ENCODE data around the gene ITGB5.

ITGB5 gene

GRCh38 chr3:124765197-124765840 lies 121.8 kb downstream of the ITGB5 start:
- Histone ChIP-seq H3K4me3 (ENCODE audit: low read depth in 1 of 2, low read length in 2 of 2) (no peak overlapping the region), H3K27me3 (ENCODE audit: low read depth, low read length) (no peaks in the 10 kb centered on the region), H3K27ac (ENCODE audit: low read length) (no peak overlapping the region), H3K4me1 (ENCODE audit: control insufficient read depth in 1 of 2, insufficient read depth in 2 of 2, low read length in 2 of 2) (peaks cover 6 to 7% of the 10 kb centered on the region in 2 donors), H3K36me3 (ENCODE audit: control insufficient read depth in 1 of 2, insufficient read depth in 2 of 2, low read length in 2 of 2) (peaks cover 34 to 37% of the 10 kb centered on the region in 2 donors), H3K9me3 (ENCODE audit: control insufficient read depth in 1 of 2, low read length in 2 of 2) (no peaks in the 10 kb centered on the region)

DNA sequence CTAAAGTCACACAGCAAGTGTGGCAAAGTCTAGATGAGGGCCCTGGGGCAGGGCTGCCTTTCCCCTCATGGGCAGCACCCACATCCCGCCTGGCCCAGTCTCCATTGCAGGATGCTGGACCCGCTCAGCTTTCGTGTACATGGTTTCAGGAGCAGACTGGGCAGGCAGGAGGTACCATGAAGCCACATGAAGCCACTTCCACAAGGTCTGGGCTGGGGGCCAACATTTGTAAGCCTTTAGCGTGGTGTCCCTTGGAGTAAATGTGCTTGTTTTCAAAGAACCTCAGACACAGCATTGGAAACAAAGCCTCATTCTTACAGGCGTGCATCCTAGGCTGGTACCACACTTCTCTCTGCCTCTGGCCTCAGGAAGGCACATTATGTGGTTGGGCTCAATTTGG lies 122.4 kb downstream of the ITGB5 start:
- Histone ChIP-seq H3K36me3 (ENCODE audit: control insufficient read depth in 1 of 2, insufficient read depth in 2 of 2, low read length in 2 of 2) (peaks cover 34 to 37% of the 10 kb centered on the region in 2 donors), H3K4me1 (ENCODE audit: control insufficient read depth in 1 of 2, insufficient read depth in 2 of 2, low read length in 2 of 2) (peaks cover 0 to 7% of the 10 kb centered on the region in 2 donors), H3K4me3 (ENCODE audit: low read depth in 1 of 2, low read length in 2 of 2) (no peak overlapping the region), H3K9me3 (ENCODE audit: control insufficient read depth in 1 of 2, low read length in 2 of 2) (no peaks in the 10 kb centered on the region), H3K27me3 (ENCODE audit: low read depth, low read length) (no peaks in the 10 kb centered on the region), H3K27ac (ENCODE audit: low read length) (no peak overlapping the region)

- Histone ChIP-seq H3K27me3 (ENCODE audit: low read depth, low read length) (no peaks in the 10 kb centered on the region), H3K4me1 (ENCODE audit: control insufficient read depth in 1 of 2, insufficient read depth in 2 of 2, low read length in 2 of 2) (peaks cover 0 to 7% of the 10 kb centered on the region in 2 donors), H3K27ac (ENCODE audit: low read length) (no peak overlapping the region), H3K9me3 (ENCODE audit: control insufficient read depth in 1 of 2, low read length in 2 of 2) (no peaks in the 10 kb centered on the region), H3K36me3 (ENCODE audit: control insufficient read depth in 1 of 2, insufficient read depth in 2 of 2, low read length in 2 of 2) (peaks cover 26 to 37% of the 10 kb centered on the region in 2 donors), H3K4me3 (ENCODE audit: low read depth in 1 of 2, low read length in 2 of 2) (no peak overlapping the region)
Observed at GRCh38 chr3:124763644-124764358, 123.4 kb downstream of the ITGB5 start.

- Histone ChIP-seq H3K4me3 (ENCODE audit: low read depth in 1 of 2, low read length in 2 of 2) (no peak overlapping the region), H3K9me3 (ENCODE audit: control insufficient read depth in 1 of 2, low read length in 2 of 2) (no peaks in the 10 kb centered on the region), H3K4me1 (ENCODE audit: control insufficient read depth in 1 of 2, insufficient read depth in 2 of 2, low read length in 2 of 2) (peaks cover 0 to 7% of the 10 kb centered on the region in 2 donors), H3K27me3 (ENCODE audit: low read depth, low read length) (no peaks in the 10 kb centered on the region), H3K36me3 (ENCODE audit: control insufficient read depth in 1 of 2, insufficient read depth in 2 of 2, low read length in 2 of 2) (peaks cover 20 to 37% of the 10 kb centered on the region in 2 donors), H3K27ac (ENCODE audit: low read length) (no peak overlapping the region)
Observed at GRCh38 chr3:124763206-124763605, 124.0 kb downstream of the ITGB5 start.

GRCh38 chr3:124762661-124763011 lies 124.5 kb downstream of the ITGB5 start:
- Histone ChIP-seq H3K36me3 (ENCODE audit: control insufficient read depth in 1 of 2, insufficient read depth in 2 of 2, low read length in 2 of 2) (peaks cover 19 to 37% of the 10 kb centered on the region in 2 donors), H3K27ac (ENCODE audit: low read length) (no peak overlapping the region), H3K4me1 (ENCODE audit: control insufficient read depth in 1 of 2, insufficient read depth in 2 of 2, low read length in 2 of 2) (peaks cover 0 to 7% of the 10 kb centered on the region in 2 donors)

DNA sequence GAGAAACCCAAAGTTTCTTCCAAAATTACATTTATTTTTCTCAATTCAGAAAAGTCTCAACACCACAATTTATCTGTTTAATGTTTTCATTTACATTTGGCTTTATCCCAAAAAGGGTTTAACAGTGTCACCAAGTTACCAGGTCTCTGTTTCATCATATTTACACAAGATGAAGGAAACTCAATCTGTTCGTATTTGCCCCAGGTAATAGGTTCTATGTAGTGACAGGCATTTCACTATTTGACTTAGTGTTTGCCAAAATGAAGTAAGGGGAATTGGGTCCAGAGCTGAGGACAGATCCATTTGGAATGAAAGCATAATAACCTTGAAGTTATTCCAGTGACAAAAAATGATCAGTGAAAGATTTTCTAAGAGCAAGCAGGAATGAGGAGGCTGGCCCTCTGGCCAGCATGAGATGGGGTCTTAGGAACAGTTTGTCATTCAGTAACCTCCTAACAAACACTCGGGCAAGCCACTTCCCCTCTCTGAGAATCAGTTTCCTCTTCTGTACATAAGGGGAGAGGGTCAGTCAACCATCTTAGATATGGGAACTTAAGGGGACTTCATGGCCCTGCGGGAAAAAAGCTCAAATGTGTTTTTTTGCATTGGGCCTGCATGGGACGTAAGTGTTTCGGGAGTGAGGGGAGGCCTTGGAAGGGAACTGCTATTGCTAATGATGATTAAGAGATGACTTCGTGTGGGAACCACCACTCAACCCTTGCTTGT lies 125.1 kb downstream of the ITGB5 start:
- no peak overlapping the region for H3K27ac ChIP-seq (ENCODE audit: low read length)
- no peaks in the 10 kb centered on the region for H3K27me3 ChIP-seq (ENCODE audit: low read depth, low read length)

More at GRCh38 chr3:124762661-124763011, 124.5 kb downstream of the ITGB5 start:
- H3K4me3 ChIP-seq (ENCODE audit: low read depth in 1 of 2, low read length in 2 of 2) = no peak overlapping the region
- no peaks in the 10 kb centered on the region for H3K9me3 ChIP-seq (ENCODE audit: control insufficient read depth in 1 of 2, low read length in 2 of 2)
- no peaks in the 10 kb centered on the region for H3K27me3 ChIP-seq (ENCODE audit: low read depth, low read length)

GRCh38 chr3:124761250-124761796 lies 125.8 kb downstream of the ITGB5 start:
- Histone ChIP-seq H3K4me1 (ENCODE audit: control insufficient read depth in 1 of 2, insufficient read depth in 2 of 2, low read length in 2 of 2) (peaks cover 0 to 7% of the 10 kb centered on the region in 2 donors), H3K27ac (ENCODE audit: low read length) (no peak overlapping the region), H3K27me3 (ENCODE audit: low read depth, low read length) (no peaks in the 10 kb centered on the region), H3K9me3 (ENCODE audit: control insufficient read depth in 1 of 2, low read length in 2 of 2) (no peaks in the 10 kb centered on the region), H3K4me3 (ENCODE audit: low read depth in 1 of 2, low read length in 2 of 2) (peak overlapping the region in 1 of 2 donors; percentile 21), H3K36me3 (ENCODE audit: control insufficient read depth in 1 of 2, insufficient read depth in 2 of 2, low read length in 2 of 2) (peaks cover 19 to 28% of the 10 kb centered on the region in 2 donors)

More for the DNA sequence above, 125.1 kb downstream of the ITGB5 start:
- Histone ChIP-seq H3K36me3 (ENCODE audit: control insufficient read depth in 1 of 2, insufficient read depth in 2 of 2, low read length in 2 of 2) (peaks cover 19 to 35% of the 10 kb centered on the region in 2 donors), H3K4me1 (ENCODE audit: control insufficient read depth in 1 of 2, insufficient read depth in 2 of 2, low read length in 2 of 2) (peaks cover 0 to 7% of the 10 kb centered on the region in 2 donors), H3K4me3 (ENCODE audit: low read depth in 1 of 2, low read length in 2 of 2) (no peak overlapping the region), H3K9me3 (ENCODE audit: control insufficient read depth in 1 of 2, low read length in 2 of 2) (no peaks in the 10 kb centered on the region)

DNA sequence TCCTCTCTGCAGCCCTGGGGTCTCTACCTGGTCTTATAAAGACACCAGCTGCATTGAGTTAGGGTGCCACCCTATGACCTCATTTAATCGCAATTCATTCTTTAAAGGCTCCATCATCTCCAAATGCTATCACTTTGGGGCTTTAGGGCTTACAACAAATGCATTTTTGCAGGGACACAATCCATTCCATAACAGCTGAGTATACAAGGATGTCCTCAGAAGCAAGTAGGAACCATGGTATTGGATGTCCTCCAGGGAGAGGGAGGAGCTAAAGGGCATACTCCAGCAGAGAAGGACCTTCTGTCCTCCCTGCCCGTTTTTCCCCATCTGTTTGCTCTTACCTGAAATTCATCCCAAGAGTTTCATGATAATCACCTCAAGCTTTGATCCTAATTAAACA lies 126.6 kb downstream of the ITGB5 start:
- Histone ChIP-seq H3K36me3 (ENCODE audit: control insufficient read depth in 1 of 2, insufficient read depth in 2 of 2, low read length in 2 of 2) (peaks cover 18 to 25% of the 10 kb centered on the region in 2 donors), H3K27ac (ENCODE audit: low read length) (no peak overlapping the region), H3K9me3 (ENCODE audit: control insufficient read depth in 1 of 2, low read length in 2 of 2) (no peaks in the 10 kb centered on the region), H3K4me1 (ENCODE audit: control insufficient read depth in 1 of 2, insufficient read depth in 2 of 2, low read length in 2 of 2) (peaks cover 0 to 7% of the 10 kb centered on the region in 2 donors), H3K27me3 (ENCODE audit: low read depth, low read length) (no peaks in the 10 kb centered on the region), H3K4me3 (ENCODE audit: low read depth in 1 of 2, low read length in 2 of 2) (no peak overlapping the region)

DNA sequence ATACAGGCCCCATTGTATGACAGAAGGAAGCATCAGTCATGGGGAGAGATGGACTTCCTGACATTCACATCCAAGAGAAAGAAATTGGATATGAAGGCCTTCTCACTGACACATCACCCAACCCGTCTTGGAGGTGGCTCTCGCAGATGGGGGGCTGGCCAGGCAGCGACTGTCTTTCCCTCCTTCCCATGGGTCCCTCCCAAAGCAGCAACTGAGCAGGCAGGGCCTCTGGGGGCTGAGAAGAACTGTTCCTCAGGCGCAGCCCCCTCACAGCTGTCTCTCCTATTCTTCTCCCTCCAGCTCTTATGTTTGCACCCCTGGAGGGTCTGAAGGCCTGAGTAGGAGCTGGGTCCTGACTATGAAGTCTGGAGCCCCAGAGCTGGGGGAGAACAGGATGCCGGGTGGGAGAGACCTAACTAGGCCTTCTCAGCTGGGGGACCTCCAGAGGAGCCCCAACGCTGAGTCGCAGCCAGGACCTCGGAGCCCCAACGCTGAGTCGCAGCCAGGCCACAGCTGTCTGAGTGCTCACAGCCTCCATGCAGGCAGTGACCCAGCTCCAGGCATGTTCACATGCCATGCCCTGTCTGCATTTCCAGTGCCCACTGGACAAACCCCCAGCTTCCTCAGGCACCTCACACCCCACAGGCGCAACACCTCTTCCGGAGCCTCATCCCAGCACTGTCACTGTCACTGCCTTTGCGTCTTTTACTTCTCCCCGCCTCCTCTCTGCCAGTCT lies 127.3 kb downstream of the ITGB5 start:
- Histone ChIP-seq H3K4me1 (ENCODE audit: control insufficient read depth in 1 of 2, insufficient read depth in 2 of 2, low read length in 2 of 2) (peaks cover 0 to 7% of the 10 kb centered on the region in 2 donors), H3K4me3 (ENCODE audit: low read depth in 1 of 2, low read length in 2 of 2) (no peak overlapping the region), H3K9me3 (ENCODE audit: control insufficient read depth in 1 of 2, low read length in 2 of 2) (no peaks in the 10 kb centered on the region), H3K27ac (ENCODE audit: low read length) (no peak overlapping the region), H3K36me3 (ENCODE audit: control insufficient read depth in 1 of 2, insufficient read depth in 2 of 2, low read length in 2 of 2) (peaks cover 12 to 20% of the 10 kb centered on the region in 2 donors), H3K27me3 (ENCODE audit: low read depth, low read length) (no peaks in the 10 kb centered on the region)

GRCh38 chr3:124758851-124759635 lies 128.1 kb downstream of the ITGB5 start:
- Histone ChIP-seq H3K9me3 (ENCODE audit: control insufficient read depth in 1 of 2, low read length in 2 of 2) (no peaks in the 10 kb centered on the region), H3K4me1 (ENCODE audit: control insufficient read depth in 1 of 2, insufficient read depth in 2 of 2, low read length in 2 of 2) (peaks cover 0 to 7% of the 10 kb centered on the region in 2 donors), H3K36me3 (ENCODE audit: control insufficient read depth in 1 of 2, insufficient read depth in 2 of 2, low read length in 2 of 2) (peaks cover 6 to 12% of the 10 kb centered on the region in 2 donors), H3K27me3 (ENCODE audit: low read depth, low read length) (no peaks in the 10 kb centered on the region), H3K4me3 (ENCODE audit: low read depth in 1 of 2, low read length in 2 of 2) (no peak overlapping the region), H3K27ac (ENCODE audit: low read length) (no peak overlapping the region)
